ENCODE results near the gene TMEM233.

The TMEM233 gene

DNA sequence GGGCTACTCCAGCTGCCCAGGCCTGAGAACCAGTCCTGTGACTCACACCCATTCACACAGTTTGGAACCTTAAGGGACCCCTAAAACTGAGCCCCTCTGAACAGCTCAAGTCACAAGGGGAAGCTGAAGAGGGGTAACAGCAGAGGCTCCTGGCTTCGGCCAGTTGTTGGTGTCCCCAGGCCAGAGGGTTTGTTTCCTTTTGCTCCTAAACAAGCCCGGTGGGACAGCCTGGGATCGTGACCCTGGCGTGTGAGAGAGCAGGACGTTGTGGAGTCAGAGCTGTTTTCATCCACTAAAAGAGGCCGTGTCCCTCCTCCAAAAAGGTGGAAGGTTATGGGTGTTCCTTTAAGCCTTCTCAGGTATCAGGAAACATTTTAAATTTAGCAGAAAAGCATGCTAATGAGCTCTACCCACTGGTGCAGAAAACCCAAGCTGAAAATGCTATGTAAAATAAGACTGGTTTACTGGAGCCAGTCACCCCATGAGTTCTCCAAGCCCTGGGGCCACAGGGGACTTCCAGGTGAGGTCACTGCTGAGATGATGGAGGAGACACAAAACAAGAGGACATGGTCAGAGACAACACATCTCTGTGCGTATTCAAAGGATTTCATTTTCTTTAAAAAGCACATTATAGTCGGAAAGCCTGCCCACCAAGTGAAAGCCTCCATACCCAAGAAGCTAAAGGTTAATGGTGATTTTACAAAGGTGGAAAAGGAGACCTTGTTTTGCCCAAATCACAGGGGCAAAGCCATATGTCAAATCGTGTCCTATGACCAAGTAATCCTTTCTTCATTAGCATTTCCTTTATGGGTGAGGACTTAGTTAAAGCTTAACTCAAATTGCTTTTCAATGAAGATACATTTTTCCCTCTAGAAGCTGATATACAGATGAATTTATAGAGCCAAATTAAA, 88.4 kb downstream of the TMEM233 start:
- no peak for DNase-seq (ENCODE audit: low read depth in 2 of 2)

DNA sequence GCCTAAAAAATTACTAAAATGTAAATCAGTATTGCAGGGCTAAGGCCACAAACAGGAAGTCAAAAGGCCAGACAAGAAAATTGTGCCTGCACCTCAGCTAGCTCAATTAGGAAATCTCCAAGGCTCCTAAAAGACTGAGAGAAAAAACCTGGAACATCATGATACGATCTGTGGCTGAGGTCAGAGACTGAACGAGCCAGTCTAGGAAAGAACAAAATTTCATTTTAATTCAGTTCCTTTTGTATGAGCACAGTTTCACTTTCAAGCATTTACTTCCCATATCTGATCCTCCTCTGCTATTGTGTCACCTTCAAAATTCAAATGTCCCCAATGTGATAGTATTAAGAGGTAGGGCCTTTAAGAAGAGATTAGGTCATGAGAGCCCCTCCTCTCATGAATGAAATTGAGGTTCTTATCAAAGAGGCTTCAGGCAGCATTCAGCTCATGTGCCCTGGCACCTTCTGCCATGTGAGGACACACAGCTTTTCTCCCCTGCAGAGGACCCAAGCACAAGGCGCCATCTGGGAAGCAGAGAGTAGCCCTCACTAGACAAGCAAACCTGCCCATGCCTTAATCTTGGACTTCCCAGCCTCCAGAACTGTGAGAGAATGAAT, 89.2 kb downstream of the TMEM233 start:
- DNase-seq (ENCODE audit: low read depth in 2 of 2) = no peak

DNA sequence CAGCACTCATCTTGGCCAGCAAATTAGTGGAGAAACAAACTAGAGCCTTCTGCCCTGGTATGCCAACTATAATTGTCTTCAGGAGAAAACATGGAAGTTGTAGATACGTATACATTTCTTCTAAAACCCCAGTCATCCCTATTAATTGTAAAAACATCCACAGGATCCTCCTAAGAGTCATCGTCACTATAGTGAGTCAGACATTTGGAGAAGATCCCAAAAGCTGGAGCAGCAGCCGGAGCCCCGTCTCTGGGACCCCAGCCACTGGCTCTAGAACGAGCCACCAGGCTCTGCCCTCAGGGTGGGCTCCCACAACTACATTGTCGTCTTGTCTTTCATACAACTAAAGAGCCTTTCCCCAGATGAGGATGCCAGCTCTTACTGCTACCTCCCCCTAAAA, 89.8 kb downstream of the TMEM233 start:
- DNase-seq (ENCODE audit: low read depth in 2 of 2) = no peak

DNA sequence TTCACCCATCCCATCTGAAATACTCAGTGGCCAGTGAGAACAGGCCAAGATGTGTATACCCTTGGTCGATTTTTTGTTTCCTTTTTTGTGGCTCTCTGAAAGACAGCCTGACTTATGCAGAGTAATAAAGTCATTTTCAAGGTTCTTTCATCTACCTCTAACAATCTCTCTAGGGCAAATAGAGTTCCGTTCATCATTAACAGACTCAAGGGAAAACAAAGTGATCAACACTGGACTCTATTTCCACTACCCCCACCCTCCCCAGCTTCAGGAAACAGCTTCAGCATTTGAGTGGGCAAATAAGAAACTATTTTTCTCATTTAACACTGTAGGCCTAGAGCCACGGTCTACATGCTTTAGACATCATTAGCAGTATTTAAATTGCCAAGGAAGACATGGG, 90.2 kb downstream of the TMEM233 start:
- no peak for DNase-seq (ENCODE audit: low read depth in 2 of 2)

DNA sequence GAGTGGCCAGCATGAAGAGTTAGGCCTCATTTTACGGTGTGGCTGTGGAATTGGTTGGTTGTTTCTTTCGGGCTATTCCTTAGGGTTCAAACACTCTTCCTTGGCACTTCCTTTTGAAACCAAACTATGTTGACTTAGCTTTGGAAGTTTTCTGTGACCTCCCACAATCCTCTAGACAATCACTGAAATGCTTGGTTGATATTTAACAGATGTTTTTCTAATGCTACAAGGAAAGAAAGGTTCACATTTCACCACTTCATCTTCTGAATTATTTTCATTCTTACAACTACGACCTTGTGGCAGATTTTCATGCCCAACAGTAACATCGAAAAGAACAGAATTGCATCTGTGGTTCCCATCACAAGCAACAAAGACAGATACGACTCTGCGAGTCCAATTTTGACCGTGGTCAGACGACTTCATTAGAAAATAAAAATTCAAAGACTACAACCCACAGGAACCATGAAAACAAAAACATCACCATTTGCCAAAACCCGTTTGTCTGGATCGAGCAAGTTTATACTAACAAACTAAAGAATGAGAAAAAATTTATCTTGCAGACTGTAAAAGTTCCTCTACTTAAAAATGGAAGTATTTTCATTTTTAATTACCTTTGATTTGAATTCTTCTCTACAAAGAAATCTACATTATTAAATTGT, 91.3 kb downstream of the TMEM233 start:
- no peak for DNase-seq (ENCODE audit: low read depth in 2 of 2)

DNA sequence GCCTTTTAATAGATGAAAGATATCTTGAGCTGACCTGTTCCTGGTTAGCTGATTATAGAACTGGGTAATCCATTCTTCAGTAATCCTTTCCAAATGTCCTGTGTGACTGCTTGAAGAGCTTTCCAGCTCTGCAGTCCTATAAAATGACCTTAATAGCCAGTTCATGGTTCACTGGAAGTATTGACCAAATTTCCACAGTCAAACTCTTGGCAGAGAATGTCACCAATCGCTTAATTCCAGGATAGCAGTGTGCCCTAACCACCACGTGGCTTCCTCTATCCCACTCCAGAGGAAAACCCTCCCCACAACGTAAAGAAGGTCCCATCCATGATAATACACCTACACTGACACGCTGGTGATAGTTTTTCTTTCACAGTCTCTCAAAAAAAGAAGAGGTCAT, 91.8 kb downstream of the TMEM233 start:
- DNase-seq (ENCODE audit: low read depth in 2 of 2) = no peak

DNA sequence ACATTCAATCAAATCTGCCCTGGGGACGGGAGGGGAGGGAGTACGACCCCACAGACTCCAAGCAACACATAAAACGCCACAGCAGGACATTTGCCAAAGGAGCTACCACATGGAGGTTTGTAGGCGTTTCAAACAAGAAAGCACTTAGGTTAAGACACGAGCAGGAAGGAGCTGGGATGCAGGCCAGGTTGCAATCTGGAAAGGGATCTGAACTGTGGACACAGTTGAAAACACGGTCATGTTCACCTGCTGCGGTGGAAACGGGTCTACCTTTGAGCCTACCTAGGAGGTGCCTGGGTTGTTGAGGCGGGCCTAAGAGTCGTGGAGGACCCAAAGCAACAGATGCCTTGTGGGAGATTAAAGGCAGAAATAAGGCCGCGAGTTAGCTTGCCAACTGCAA, 92.8 kb downstream of the TMEM233 start:
- no peak for DNase-seq (ENCODE audit: low read depth in 2 of 2)

DNA sequence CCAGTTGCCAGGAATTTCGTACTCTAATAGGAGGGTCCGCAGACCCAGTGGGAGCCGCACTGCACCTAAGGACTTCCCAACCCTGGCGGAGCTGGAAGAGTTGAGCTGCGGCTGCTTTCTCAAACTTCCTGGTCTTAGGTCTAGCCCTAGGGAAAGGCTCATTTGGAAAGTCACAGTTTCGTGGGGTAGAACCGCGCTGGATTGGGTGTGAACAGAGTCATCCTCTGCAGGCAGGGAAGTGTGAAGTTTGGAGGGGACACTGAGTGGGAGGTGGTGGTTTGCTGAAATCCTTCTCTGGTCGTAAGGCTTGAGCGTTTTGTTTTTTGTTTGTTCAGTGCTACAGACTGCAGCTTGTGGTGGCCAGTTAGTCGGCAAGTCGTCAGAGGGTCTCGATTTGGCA, 93.2 kb downstream of the TMEM233 start:
- no peak for DNase-seq (ENCODE audit: low read depth in 2 of 2)

DNA sequence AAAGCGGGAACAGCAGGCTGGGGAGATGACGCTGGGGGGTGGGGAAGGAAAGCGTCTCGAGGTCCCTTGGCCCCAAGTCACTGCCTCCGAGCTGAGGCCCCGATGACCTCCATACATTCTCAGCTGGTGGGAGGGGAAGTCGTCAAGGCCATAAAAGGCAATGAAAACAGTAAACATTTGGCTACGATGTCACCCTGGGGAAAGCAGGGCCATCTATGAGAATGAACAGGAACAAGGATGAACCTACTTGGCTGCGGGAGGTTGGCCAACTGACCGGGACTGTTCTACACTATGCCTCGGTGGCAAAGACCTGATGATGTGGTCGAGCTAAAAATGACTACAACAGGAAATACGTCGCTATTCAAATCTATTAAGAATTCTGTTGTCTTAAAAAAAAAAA, 93.8 kb downstream of the TMEM233 start:
- DNase-seq (ENCODE audit: low read depth in 2 of 2) = no peak

DNA sequence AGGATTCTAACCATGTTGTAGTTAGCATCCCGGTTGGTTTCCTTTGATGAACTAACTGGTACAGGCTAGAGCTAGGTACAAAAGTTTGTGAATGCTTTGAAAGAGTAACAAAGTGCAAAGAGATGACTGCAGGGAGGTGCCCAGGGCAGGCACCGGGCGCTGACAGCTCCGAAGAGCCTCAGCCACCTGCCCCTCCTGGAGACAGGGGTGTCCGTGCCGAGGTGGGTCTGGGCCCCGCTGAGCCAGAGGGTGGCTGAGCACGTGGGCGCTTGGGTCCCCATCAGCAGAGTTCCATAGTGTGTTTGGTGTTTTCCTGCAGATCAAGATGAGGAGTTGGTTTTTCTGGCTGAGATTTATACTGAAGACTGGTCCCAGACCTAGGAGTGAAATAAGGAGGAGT, 94.3 kb downstream of the TMEM233 start:
- DNase-seq (ENCODE audit: low read depth in 2 of 2) = no peak

DNA sequence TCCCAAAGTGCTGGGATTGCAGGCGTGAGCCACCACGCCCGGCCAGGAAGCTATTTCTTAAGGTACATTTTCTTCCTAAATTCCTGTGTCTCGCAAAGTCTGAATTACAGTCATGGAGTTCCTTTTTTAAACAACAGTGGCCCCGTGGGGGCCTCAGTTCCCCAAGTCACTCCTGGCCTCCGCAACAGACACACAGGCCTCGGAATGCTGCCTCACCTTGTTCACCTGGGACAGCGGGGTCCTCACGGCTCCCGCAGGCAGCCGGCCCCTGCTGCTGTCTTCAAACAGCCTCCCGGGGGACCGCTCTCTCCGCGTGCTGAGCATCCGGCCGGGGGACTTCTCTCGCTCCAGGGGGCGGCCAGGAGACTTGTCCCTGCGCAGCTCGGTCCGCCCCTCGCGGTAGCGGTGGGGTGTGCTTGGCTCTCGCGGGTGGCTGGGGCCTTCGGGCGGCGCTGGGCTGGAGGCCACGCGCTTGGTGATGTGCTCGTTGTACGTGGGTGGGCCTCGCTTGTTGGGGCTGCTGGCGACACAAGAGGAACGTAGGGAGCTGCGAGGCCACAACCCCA, 96.4 kb downstream of the TMEM233 start:
- DNase-seq (ENCODE audit: low read depth in 2 of 2) = no peak

DNA sequence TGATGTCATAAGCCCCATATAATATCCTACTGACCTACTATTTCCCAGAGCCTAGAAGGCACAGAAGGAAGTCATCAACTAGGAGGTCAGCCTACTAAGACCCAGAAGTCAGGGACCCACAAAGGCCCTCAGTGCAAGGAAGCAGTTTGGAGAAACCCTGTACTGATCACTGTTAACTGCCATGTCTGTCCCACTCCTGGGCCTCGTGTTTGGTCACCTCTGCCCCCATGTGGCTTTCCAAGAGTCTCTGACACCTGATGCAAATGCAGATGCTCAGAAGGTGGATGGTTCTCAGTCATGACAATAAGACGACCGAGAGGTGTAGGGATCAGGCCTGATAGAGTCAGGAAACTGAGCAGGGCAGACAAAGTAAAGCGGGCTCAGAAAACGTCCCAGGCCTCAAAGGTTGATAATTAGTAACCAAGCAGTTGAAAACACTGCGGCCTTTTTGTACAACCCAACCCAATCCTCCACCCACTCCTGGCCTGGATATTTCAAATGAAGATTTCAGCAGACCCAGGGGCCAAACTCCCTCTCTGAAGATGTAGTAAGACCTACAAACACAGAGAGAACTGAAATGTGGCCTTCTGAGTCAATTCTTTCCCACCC, 97.7 kb downstream of the TMEM233 start:
- no peak for DNase-seq (ENCODE audit: low read depth in 2 of 2)

DNA sequence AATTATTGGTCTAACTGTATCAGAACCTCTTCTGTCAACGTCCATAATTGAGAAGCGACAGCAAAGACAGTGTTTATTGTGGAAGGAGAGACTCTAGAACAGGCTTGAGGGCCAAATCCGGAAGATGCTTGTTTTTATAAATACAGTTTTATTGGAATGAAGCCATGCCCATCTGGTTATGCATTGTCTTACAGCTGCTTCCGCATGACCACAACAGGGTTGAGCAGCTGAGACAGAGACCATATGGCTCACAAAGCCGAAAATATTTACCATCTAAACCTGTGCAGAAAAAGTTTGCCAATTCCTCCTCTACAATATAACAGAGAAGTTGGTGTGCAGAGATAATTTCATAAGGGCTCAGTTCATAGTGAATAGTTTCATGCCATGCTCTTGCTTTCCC, 98.8 kb downstream of the TMEM233 start:
- no peak for DNase-seq (ENCODE audit: low read depth in 2 of 2)
